Activated CD4-positive, alpha-beta T cell treated with anti-CD3 and anti-CD28 coated beads for 36 hours (primary cell): ENCODE results near the gene MYOCOS. TPM values are rescaled to one million over a fixed set of nuclear protein-coding genes. Genes with fewer than 3 reads are reported as not detected.

Experiments
- ATAC-seq: fragments of 200-7000 bp; cut with Tn5 transposase; one replicate; pipeline ENCODE4 v1.10.0; 2021; ENCODE audit warnings: mild to moderate bottlenecking, moderate library complexity
- CTCF ChIA-PET: fragments of 350-600 bp; sonication (Branson Sonifier 250); formaldehyde crosslinking; loops from one replicate; lab custom pipeline; 2021; ENCODE audit warnings: antibody characterized with exemption; lab: Charles Lee
- POLR2A ChIA-PET: fragments of 350-600 bp; sonication (Branson Sonifier 250); formaldehyde crosslinking; loops from one replicate; lab custom pipeline; 2021; ENCODE audit warnings: antibody characterized with exemption, inconsistent platforms; lab: Charles Lee
- DNase-seq: peaks from one replicate; pipeline ENCODE4 v3.0.0-alpha.2; 2020
- H3K27ac Mint-ChIP-seq: one replicate; pipeline ENCODE4 v1.8.0; 2021; ENCODE audit warnings: mixed read lengths
- H3K27me3 Mint-ChIP-seq: one replicate; pipeline ENCODE4 v1.8.0; 2021; ENCODE audit warnings: mixed read lengths
- H3K36me3 Mint-ChIP-seq: one replicate; pipeline ENCODE4 v1.8.0; 2021; ENCODE audit warnings: low read depth, mixed read lengths
- H3K4me1 Mint-ChIP-seq: one replicate; pipeline ENCODE4 v1.8.0; 2021; ENCODE audit warnings: mixed read lengths
- H3K4me3 Mint-ChIP-seq: one replicate; pipeline ENCODE4 v1.8.0; 2021; ENCODE audit warnings: mild to moderate bottlenecking, moderate library complexity, mixed read lengths
- H3K9me3 Mint-ChIP-seq: one replicate; pipeline ENCODE4 v1.8.0; 2021; ENCODE audit warnings: low read depth, mixed read lengths
- intact Hi-C, 2 experiments: fragments of 100-400 bp; cut with DNase I in 1 of 2; cut with micrococcal nuclease in 1 of 2; formaldehyde crosslinking; loops; one replicate each; pipeline versions ENCODE4 v1.14.2 to v1.15.1; 2022 to 2024; cut with DNase I, micrococcal nuclease
- total RNA-seq, 2 experiments: library from RNA; stranded (reverse); gene quantifications; one replicate each; pipeline ENCODE4 v1.2.3, GENCODE V29; 2021

Gene MYOCOS
- total RNA-seq: not detected

- H3K4me1 Mint-ChIP-seq: no peaks in the 10 kb centered on the region
- DNase-seq: no peak
- no peaks in the 10 kb centered on the region for H3K27me3 Mint-ChIP-seq
- no peak within 1 kb of the TSS for H3K4me3 Mint-ChIP-seq
- no peak within 1 kb of the TSS for H3K27ac Mint-ChIP-seq
- POLR2A ChIA-PET: interaction anchor here (0.6 kb wide), 1 partner anchor 603 kb away, joined by 7 read pairs; no protein-coding TSS in a partner anchor
- H3K36me3 Mint-ChIP-seq: no peaks in the 10 kb centered on the region
- ATAC-seq: no peak
- intact Hi-C loops: no loop called here
- CTCF ChIA-PET: interaction anchor here (0.5 to 2.1 kb wide), 3 partner anchors 13 to 34 kb away, joined by 3 to 9 read pairs (median 3); no protein-coding TSS in a partner anchor
- no peaks in the 10 kb centered on the region for H3K9me3 Mint-ChIP-seq
Measured at GRCh38 chr1:171622152-171622462, at the start of gene MYOCOS. TSS of gene MYOCOS (plus strand) at chr1:171622243. CDS start at chr1:171623884, 1,641 bp downstream.

GRCh38 chr1:171576144-171576543 lies 45.9 kb upstream of the MYOCOS start:
- Mint-ChIP-seq H3K27me3 (no peaks in the 10 kb centered on the region), H3K27ac (no peak overlapping the region), H3K4me1 (peaks cover 17% of the 10 kb centered on the region), H3K9me3 (no peaks in the 10 kb centered on the region), H3K4me3 (no peak overlapping the region), H3K36me3 (peaks cover 52% of the 10 kb centered on the region)
- ATAC-seq: no peak
- ChIA-PET POLR2A (interaction anchor here (0.7 kb wide), 1 partner anchor 37 kb away, joined by 3 read pairs; no protein-coding TSS in a partner anchor), CTCF (interaction anchor here (0.7 kb wide), 2 partner anchors 856 to 1634 kb away, joined by 3 read pairs; no protein-coding TSS in a partner anchor)
- no peak for DNase-seq
- intact Hi-C loops: loop anchor here in 1 of 2 experiments (1.0 kb wide), 1 partner anchor 9 kb away; no protein-coding TSS in a partner anchor

- intact Hi-C loops: loop anchor here (5.0 kb wide), 2 partner anchors 44 to 94 kb away; partner anchors contain the start of gene PRRC2C (in 1 of the 2)
- H3K4me1 Mint-ChIP-seq: peaks cover 18% of the 10 kb centered on the region
- ATAC-seq (peak; percentile 26), DNase-seq (no peak)
- H3K36me3 Mint-ChIP-seq: peaks cover 61% of the 10 kb centered on the region
- H3K27ac Mint-ChIP-seq: no peak overlapping the region
- ChIA-PET POLR2A (no interaction called here), CTCF (interaction anchor here (0.7 kb wide), 2 partner anchors 12 to 38 kb away, joined by 3 read pairs; no protein-coding TSS in a partner anchor)
- no peak overlapping the region for H3K4me3 Mint-ChIP-seq
- no peaks in the 10 kb centered on the region for H3K27me3 Mint-ChIP-seq
- H3K9me3 Mint-ChIP-seq: no peaks in the 10 kb centered on the region
Measured at GRCh38 chr1:171581226-171581625, 40.8 kb upstream of the MYOCOS start.

GRCh38 chr1:171581766-171582165 lies 40.3 kb upstream of the MYOCOS start:
- CTCF ChIA-PET: interaction anchor here (1.1 to 1.7 kb wide), 2 partner anchors 51 to 97 kb away, joined by 4 to 5 read pairs; partner anchors contain the start of gene PRRC2C
- no peaks in the 10 kb centered on the region for H3K27me3 Mint-ChIP-seq
- DNase-seq (no peak), ATAC-seq (no peak)
- POLR2A ChIA-PET: no interaction called here
- H3K9me3 Mint-ChIP-seq: no peaks in the 10 kb centered on the region
- peak overlapping the region; percentile 26 for H3K27ac Mint-ChIP-seq
- H3K4me1 Mint-ChIP-seq: peaks cover 18% of the 10 kb centered on the region
- peaks cover 61% of the 10 kb centered on the region for H3K36me3 Mint-ChIP-seq
- intact Hi-C loops: loop anchor here (5.0 kb wide), 2 partner anchors 44 to 94 kb away; partner anchors contain the start of gene PRRC2C (in 1 of the 2)
- H3K4me3 Mint-ChIP-seq: no peak overlapping the region

- intact Hi-C loops: loop anchor here (5.0 kb wide), 2 partner anchors 45 to 95 kb away; partner anchors contain the start of gene PRRC2C (in 1 of the 2)
- CTCF ChIA-PET: interaction anchor here (1.1 to 1.7 kb wide), 4 partner anchors 52 to 161 kb away, joined by 3 to 6 read pairs (median 4); partner anchors contain the start of gene PRRC2C
- peak; percentile 80 for ATAC-seq
Measured at GRCh38 chr1:171582589-171582988, 39.5 kb upstream of the MYOCOS start.

GRCh38 chr1:171583591-171584201 lies 38.3 kb upstream of the MYOCOS start:
- ChIA-PET POLR2A (no interaction called here), CTCF (interaction anchor here (0.6 to 1.7 kb wide), 3 partner anchors 51 to 313 kb away, joined by 3 to 6 read pairs (median 3); no protein-coding TSS in a partner anchor)
- H3K4me1 Mint-ChIP-seq: peaks cover 18% of the 10 kb centered on the region
- peak overlapping the region; percentile 28 for H3K27ac Mint-ChIP-seq
- no peak for ATAC-seq
- H3K27me3 Mint-ChIP-seq: no peaks in the 10 kb centered on the region
- H3K4me3 Mint-ChIP-seq: no peak overlapping the region
- intact Hi-C loops: loop anchor here (5.0 kb wide), 2 partner anchors 46 to 96 kb away; partner anchors contain the start of gene PRRC2C (in 1 of the 2)
- no peaks in the 10 kb centered on the region for H3K9me3 Mint-ChIP-seq
- DNase-seq: no peak
- peaks cover 56% of the 10 kb centered on the region for H3K36me3 Mint-ChIP-seq

More at GRCh38 chr1:171582589-171582988, 39.5 kb upstream of the MYOCOS start:
- Mint-ChIP-seq H3K36me3 (peaks cover 57% of the 10 kb centered on the region), H3K4me3 (no peak overlapping the region), H3K4me1 (peaks cover 18% of the 10 kb centered on the region), H3K27me3 (no peaks in the 10 kb centered on the region), H3K9me3 (no peaks in the 10 kb centered on the region), H3K27ac (no peak overlapping the region)
- POLR2A ChIA-PET: no interaction called here
- DNase-seq: no peak

GRCh38 chr1:171585715-171586114 lies 36.3 kb upstream of the MYOCOS start:
- Mint-ChIP-seq H3K4me3 (no peak overlapping the region), H3K9me3 (no peaks in the 10 kb centered on the region), H3K36me3 (peaks cover 60% of the 10 kb centered on the region), H3K27me3 (no peaks in the 10 kb centered on the region), H3K27ac (no peak overlapping the region), H3K4me1 (peaks cover 23% of the 10 kb centered on the region)
- CTCF ChIA-PET: no interaction called here
- POLR2A ChIA-PET: no interaction called here
- intact Hi-C loops: no loop called here
- DNase-seq (no peak), ATAC-seq (no peak)

- no peaks in the 10 kb centered on the region for H3K9me3 Mint-ChIP-seq
- H3K27me3 Mint-ChIP-seq: no peaks in the 10 kb centered on the region
- ChIA-PET CTCF (interaction anchor here (0.9 to 1.8 kb wide), 2 partner anchors 34 to 56 kb away, joined by 3 to 4 read pairs; partner anchors contain the start of gene MYOCOS), POLR2A (no interaction called here)
- intact Hi-C loops: no loop called here
- DNase-seq: no peak
- H3K27ac Mint-ChIP-seq: no peak overlapping the region
- H3K4me1 Mint-ChIP-seq: peaks cover 14% of the 10 kb centered on the region
- H3K36me3 Mint-ChIP-seq: peaks cover 69% of the 10 kb centered on the region
- H3K4me3 Mint-ChIP-seq: no peak overlapping the region
- ATAC-seq: no peak
Measured at GRCh38 chr1:171588230-171588629, 33.8 kb upstream of the MYOCOS start.

- Mint-ChIP-seq H3K36me3 (peaks cover 64% of the 10 kb centered on the region), H3K4me3 (no peak overlapping the region), H3K4me1 (peaks cover 14% of the 10 kb centered on the region), H3K27me3 (no peaks in the 10 kb centered on the region), H3K9me3 (no peaks in the 10 kb centered on the region), H3K27ac (peak overlapping the region; percentile 43)
- intact Hi-C loops: no loop called here
- ChIA-PET CTCF (interaction anchor here (1.7 kb wide), 1 partner anchor 105 kb away, joined by 6 read pairs; the partner anchor contains the start of gene PRRC2C), POLR2A (interaction anchor here (0.6 kb wide), 1 partner anchor 416 kb away, joined by 3 read pairs; no protein-coding TSS in a partner anchor)
- ATAC-seq (peak; percentile 63), DNase-seq (no peak)
Measured at GRCh38 chr1:171590022-171590421, 32.0 kb upstream of the MYOCOS start.

GRCh38 chr1:171595324-171595723 lies 26.7 kb upstream of the MYOCOS start:
- ChIA-PET CTCF (interaction anchor here (1.4 kb wide), 1 partner anchor 62 kb away, joined by 4 read pairs; no protein-coding TSS in a partner anchor), POLR2A (no interaction called here)
- no peaks in the 10 kb centered on the region for H3K4me1 Mint-ChIP-seq
- peaks cover 42% of the 10 kb centered on the region for H3K36me3 Mint-ChIP-seq
- no peak for DNase-seq
- no peak overlapping the region for H3K4me3 Mint-ChIP-seq
- H3K27ac Mint-ChIP-seq: no peak overlapping the region
- intact Hi-C loops: loop anchor here in 1 of 2 experiments (5.0 kb wide), 2 partner anchors 52 to 197 kb away; no protein-coding TSS in a partner anchor
- ATAC-seq: peak; percentile 39
- no peaks in the 10 kb centered on the region for H3K9me3 Mint-ChIP-seq
- no peaks in the 10 kb centered on the region for H3K27me3 Mint-ChIP-seq

GRCh38 chr1:171596119-171596518 lies 25.9 kb upstream of the MYOCOS start:
- H3K27ac Mint-ChIP-seq: no peak overlapping the region
- H3K36me3 Mint-ChIP-seq: peaks cover 35% of the 10 kb centered on the region
- H3K9me3 Mint-ChIP-seq: no peaks in the 10 kb centered on the region
- ATAC-seq (no peak), DNase-seq (no peak)
- H3K4me1 Mint-ChIP-seq: no peaks in the 10 kb centered on the region
- no peaks in the 10 kb centered on the region for H3K27me3 Mint-ChIP-seq
- intact Hi-C loops: loop anchor here in 1 of 2 experiments (5.0 kb wide), 2 partner anchors 51 to 196 kb away; no protein-coding TSS in a partner anchor
- POLR2A ChIA-PET: no interaction called here
- CTCF ChIA-PET: interaction anchor here (1.4 kb wide), 1 partner anchor 63 kb away, joined by 4 read pairs; no protein-coding TSS in a partner anchor
- no peak overlapping the region for H3K4me3 Mint-ChIP-seq
